CD4-positive, alpha-beta T cell (primary cell): ENCODE measurements around the gene ZNF324B. TPM values are rescaled to one million over a fixed set of nuclear protein-coding genes. Genes with fewer than 3 reads are reported as not detected.

Experiments used
- ATAC-seq: fragments of 200-7000 bp; cut with Tn5 transposase; one replicate; pipeline ENCODE4 v1.10.0; 2022; ENCODE audit warnings: mild to moderate bottlenecking; ENCODE audit not compliant: poor library complexity
- CTCF ChIA-PET: fragments of 350-600 bp; sonication (Branson Sonifier 250); formaldehyde crosslinking; loops from one replicate; lab custom pipeline; 2021; ENCODE audit warnings: antibody characterized with exemption, inconsistent platforms; lab: Charles Lee
- POLR2A ChIA-PET: fragments of 350-600 bp; sonication (Branson Sonifier 250); formaldehyde crosslinking; loops from one replicate; lab custom pipeline; 2021; ENCODE audit warnings: antibody characterized with exemption, inconsistent platforms; lab: Charles Lee
- DNase-seq, 14 experiments: peaks; one replicate each; pipeline ENCODE4 v3.0.0-alpha.2; 2013 to 2020; ENCODE audit warnings: mixed read lengths in 2 of 14
- H3K27ac ChIP-seq, 2 donors: one replicate each; pipeline versions ENCODE4 v1.5.1 to v1.7.0; 2013; ENCODE audit warnings: low read length in 2 of 2, low read depth in 1 of 2, mild to moderate bottlenecking in 1 of 2
- H3K27me3 ChIP-seq, 2 experiments: 1 replicate in 1 of 2; 2 replicates in 1 of 2; pipeline versions ENCODE4 v1.6.1 to v1.7.0; 2013; ENCODE audit warnings: low read length in 2 of 2, control low read depth in 1 of 2, mild to moderate bottlenecking in 1 of 2, moderate library complexity in 1 of 2; ENCODE audit not compliant: insufficient read depth in 2 of 2, control insufficient read depth in 1 of 2
- H3K36me3 ChIP-seq: one replicate; pipeline ENCODE4 v1.6.1; 2013; ENCODE audit warnings: low read length, control low read depth; ENCODE audit not compliant: insufficient read depth
- H3K4me1 ChIP-seq: one replicate; pipeline ENCODE4 v1.6.1; 2013; ENCODE audit warnings: low read length, control low read depth; ENCODE audit not compliant: insufficient read depth
- H3K4me3 ChIP-seq: one replicate; pipeline ENCODE4 v1.5.1; 2013; ENCODE audit warnings: mild to moderate bottlenecking, low read length, moderate library complexity
- H3K9me3 ChIP-seq, 2 experiments: 1 replicate in 1 of 2; 2 replicates in 1 of 2; pipeline versions ENCODE4 v1.6.1 to v1.7.0; 2013; ENCODE audit warnings: low read length in 2 of 2, mild to moderate bottlenecking in 2 of 2, control low read depth in 1 of 2, moderate library complexity in 1 of 2; ENCODE audit not compliant: control insufficient read depth in 1 of 2, insufficient read depth in 1 of 2
- H3K27ac Mint-ChIP-seq: one replicate; pipeline ENCODE4 v1.8.0; 2020; ENCODE audit warnings: mixed read lengths
- H3K27me3 Mint-ChIP-seq: one replicate; pipeline ENCODE4 v1.8.0; 2021; ENCODE audit warnings: mixed read lengths
- H3K36me3 Mint-ChIP-seq: one replicate; pipeline ENCODE4 v1.8.0; 2021; ENCODE audit warnings: low read depth, mixed read lengths
- H3K4me1 Mint-ChIP-seq: one replicate; pipeline ENCODE4 v1.8.0; 2021; ENCODE audit warnings: low read depth, mixed read lengths
- H3K4me3 Mint-ChIP-seq: one replicate; pipeline ENCODE4 v1.8.0; 2020; ENCODE audit warnings: mild to moderate bottlenecking, mixed read lengths
- H3K9me3 Mint-ChIP-seq: one replicate; pipeline ENCODE4 v1.8.0; 2020; ENCODE audit warnings: mixed read lengths
- intact Hi-C, 2 experiments: fragments of 100-400 bp; cut with DNase I in 1 of 2; cut with micrococcal nuclease in 1 of 2; formaldehyde crosslinking; loops; one replicate each; pipeline versions ENCODE4 v1.15.1 to v1.9.0; 2023 to 2025; cut with DNase I, micrococcal nuclease
- total RNA-seq, 174 experiments: library from RNA in 2 of 174; stranded (reverse) in 2 of 174; gene quantifications; one replicate each; pipeline ENCODE4 v1.2.3 and lab custom pipeline; 2021 to 2026
- TF ChIP-seq, protein P1 (sequence below): fragments of 200-600 bp; IDR thresholded peaks from one replicate; pipeline ENCODE4 v1.8.0; 2022; ENCODE audit warnings: antibody characterized with exemption, mild to moderate bottlenecking

Gene ZNF324B
- total RNA-seq, 2 experiments from 2014 or later, result 6.3 to 7.6 TPM

GRCh38 chr19:58406818-58407657 lies 44.4 kb upstream of the ZNF324B start:
- H3K9me3 ChIP-seq, result no peaks in the 10 kb centered on the region
- TF ChIP-seq, protein P1, sequence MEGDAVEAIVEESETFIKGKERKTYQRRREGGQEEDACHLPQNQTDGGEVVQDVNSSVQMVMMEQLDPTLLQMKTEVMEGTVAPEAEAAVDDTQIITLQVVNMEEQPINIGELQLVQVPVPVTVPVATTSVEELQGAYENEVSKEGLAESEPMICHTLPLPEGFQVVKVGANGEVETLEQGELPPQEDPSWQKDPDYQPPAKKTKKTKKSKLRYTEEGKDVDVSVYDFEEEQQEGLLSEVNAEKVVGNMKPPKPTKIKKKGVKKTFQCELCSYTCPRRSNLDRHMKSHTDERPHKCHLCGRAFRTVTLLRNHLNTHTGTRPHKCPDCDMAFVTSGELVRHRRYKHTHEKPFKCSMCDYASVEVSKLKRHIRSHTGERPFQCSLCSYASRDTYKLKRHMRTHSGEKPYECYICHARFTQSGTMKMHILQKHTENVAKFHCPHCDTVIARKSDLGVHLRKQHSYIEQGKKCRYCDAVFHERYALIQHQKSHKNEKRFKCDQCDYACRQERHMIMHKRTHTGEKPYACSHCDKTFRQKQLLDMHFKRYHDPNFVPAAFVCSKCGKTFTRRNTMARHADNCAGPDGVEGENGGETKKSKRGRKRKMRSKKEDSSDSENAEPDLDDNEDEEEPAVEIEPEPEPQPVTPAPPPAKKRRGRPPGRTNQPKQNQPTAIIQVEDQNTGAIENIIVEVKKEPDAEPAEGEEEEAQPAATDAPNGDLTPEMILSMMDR, result no peak
- ATAC-seq (no peak), DNase-seq (peak in 1 of 14 experiments; percentile 33)
- CTCF ChIA-PET, result no interaction called here
- peak overlapping the region; percentile 92 for H3K4me3 ChIP-seq
- H3K36me3 ChIP-seq, result no peaks in the 10 kb centered on the region
- peak overlapping the region in 1 of 2 donors; percentile 70 for H3K27ac ChIP-seq
- peaks cover 39% of the 10 kb centered on the region for H3K4me1 Mint-ChIP-seq
- H3K27me3 Mint-ChIP-seq, result no peaks in the 10 kb centered on the region
- peak overlapping the region; percentile 94 for H3K27ac Mint-ChIP-seq
- H3K4me3 Mint-ChIP-seq, result peak overlapping the region; percentile 99
- H3K4me1 ChIP-seq, result peaks cover 31% of the 10 kb centered on the region
- no peaks in the 10 kb centered on the region for H3K9me3 Mint-ChIP-seq
- POLR2A ChIA-PET, result interaction anchor here (1.5 kb wide), 1 partner anchor 20 kb away, joined by 7 read pairs; the partner anchor contains the start of gene RPS5
- H3K27me3 ChIP-seq, result no peaks in the 10 kb centered on the region
- peaks cover 11% of the 10 kb centered on the region for H3K36me3 Mint-ChIP-seq
- intact Hi-C loops, result loop anchor here in 1 of 2 experiments (5.0 kb wide), 1 partner anchor 35 kb away; the partner anchor contains the start of gene ZNF132

GRCh38 chr19:58407658-58408151 lies 43.7 kb upstream of the ZNF324B start:
- intact Hi-C loops, result loop anchor here (1.0 to 5.0 kb wide), 7 partner anchors 20 to 69 kb away; partner anchors contain the start of genes ZNF132 (in 2 of the 2), ZNF324B (in 2 of the 2), RPS5 (in 1 of the 2) and ZNF446 (in 1 of the 2)
- H3K9me3 ChIP-seq, result no peaks in the 10 kb centered on the region
- peak overlapping the region; percentile 99 for H3K4me3 Mint-ChIP-seq
- H3K4me1 Mint-ChIP-seq, result peaks cover 39% of the 10 kb centered on the region
- peak overlapping the region; percentile 70 to 77 for H3K27ac ChIP-seq
- H3K27me3 Mint-ChIP-seq, result no peaks in the 10 kb centered on the region
- peak overlapping the region; percentile 92 for H3K4me3 ChIP-seq
- H3K36me3 Mint-ChIP-seq, result peaks cover 15% of the 10 kb centered on the region
- H3K27me3 ChIP-seq, result no peaks in the 10 kb centered on the region
- ChIA-PET POLR2A (interaction anchor here (1.0 to 1.8 kb wide), 7 partner anchors 21 to 136 kb away, joined by 3 to 15 read pairs (median 8); partner anchors contain the start of genes ERVK3-1, RPS5, TRIM28 and ZNF132), CTCF (no interaction called here)
- DNase-seq, result no peak
- TF ChIP-seq, protein P1, result no peak
- no peaks in the 10 kb centered on the region for H3K9me3 Mint-ChIP-seq
- no peak for ATAC-seq
- peak overlapping the region; percentile 94 for H3K27ac Mint-ChIP-seq
- no peaks in the 10 kb centered on the region for H3K36me3 ChIP-seq
- peaks cover 27% of the 10 kb centered on the region for H3K4me1 ChIP-seq
